GM18861 (cell line): ENCODE results near the gene ZNF700.
"Not testable (repeated sequence)": the region's sequence is repeated elsewhere in the genome, so short reads cannot be mapped to it uniquely, and the experiment has no call there.

Experiments
- ATAC-seq: cut with Tn5 transposase; IDR thresholded peaks from one replicate; pipeline ENCODE4 v1.9.1; 2021; ENCODE audit not compliant: unreplicated experiment

ZNF700 gene

GRCh38 chr19:11924886-11925650, at the start of gene ZNF700:
Gene ZNF700 (plus strand): TSS chr19:11925107. CDS start chr19:11925211, 104 bp downstream.
- peak; percentile 60 for ATAC-seq

- ATAC-seq: not testable (repeated sequence)
Observed at GRCh38 chr19:11879687-11880266, 45.1 kb upstream of the ZNF700 start.

GRCh38 chr19:11880598-11880997, 44.3 kb upstream of the ZNF700 start:
- no peak for ATAC-seq

GRCh38 chr19:11881151-11881800, 43.6 kb upstream of the ZNF700 start:
- ATAC-seq: no peak

- ATAC-seq: no peak
Observed at GRCh38 chr19:11882606-11883005, 42.3 kb upstream of the ZNF700 start.

- no peak for ATAC-seq
Observed at GRCh38 chr19:11887234-11887610, 37.7 kb upstream of the ZNF700 start.

GRCh38 chr19:11887611-11888531, 37.0 kb upstream of the ZNF700 start, which contains the start of gene ZNF69:
Gene ZNF69 (plus strand): TSS chr19:11887782. CDS start chr19:11887924, 142 bp downstream.
- no peak for ATAC-seq

GRCh38 chr19:11889901-11890300, 35.0 kb upstream of the ZNF700 start:
- ATAC-seq: not testable (repeated sequence)

GRCh38 chr19:11890634-11891033, 34.3 kb upstream of the ZNF700 start:
- no peak for ATAC-seq

GRCh38 chr19:11894851-11895250, 30.1 kb upstream of the ZNF700 start:
- no peak for ATAC-seq

GRCh38 chr19:11902228-11902627, 22.7 kb upstream of the ZNF700 start:
- no peak for ATAC-seq

GRCh38 chr19:11905928-11906327, 19.0 kb upstream of the ZNF700 start:
- ATAC-seq: no peak

- ATAC-seq: not testable (repeated sequence)
Observed at GRCh38 chr19:11911937-11912336, 13.0 kb upstream of the ZNF700 start.

GRCh38 chr19:11914417-11915051, 10.4 kb upstream of the ZNF700 start:
- ATAC-seq: not testable (repeated sequence)

- ATAC-seq: no peak
Observed at GRCh38 chr19:11921852-11922495, 2.9 kb upstream of the ZNF700 start.

- not testable (repeated sequence) for ATAC-seq
Observed at GRCh38 chr19:11925651-11926187, 812 bp downstream of the ZNF700 start.

GRCh38 chr19:11927227-11927626, 2.3 kb downstream of the ZNF700 start:
- ATAC-seq: no peak

- ATAC-seq: no peak
Observed at GRCh38 chr19:11931051-11931450, 6.1 kb downstream of the ZNF700 start.

- ATAC-seq: no peak
Observed at GRCh38 chr19:11931513-11931912, 6.6 kb downstream of the ZNF700 start.

- ATAC-seq: not testable (repeated sequence)
Observed at GRCh38 chr19:11935829-11936228, 10.9 kb downstream of the ZNF700 start.
